Gastroesophageal sphincter (tissue), 4 donors: ENCODE data around the gene METRN. TPM values are rescaled to one million over a fixed set of nuclear protein-coding genes. Genes with fewer than 3 reads are reported as not detected.

ENCODE experiments used
- ATAC-seq: fragments of 150-250 bp; one replicate; pipeline ENCODE4 v1.9.1; 2016; ENCODE audit warnings: mild to moderate bottlenecking, moderate library complexity
- H3K27ac ChIP-seq, 4 donors: fragments of 200-600 bp; sonication (generic) in 3 of 4; 1 replicate in 3 of 4; 2 replicates in 1 of 4; pipeline ENCODE4 v1.5.1; 2016 to 2019
- H3K27me3 ChIP-seq: fragments of 200-600 bp; sonication (generic); one replicate; pipeline ENCODE4 v1.5.1; 2019
- H3K36me3 ChIP-seq, 2 donors: fragments of 200-600 bp; sonication (generic); one replicate each; pipeline ENCODE4 v1.5.1; 2019; ENCODE audit warnings: control low read depth in 1 of 2
- H3K4me1 ChIP-seq, 3 donors: fragments of 200-600 bp; sonication (generic); 1 replicate in 2 of 3; 2 replicates in 1 of 3; pipeline ENCODE4 v1.5.1; 2016 to 2019; ENCODE audit warnings: control low read depth in 2 of 3
- H3K4me3 ChIP-seq, 2 donors: fragments of 200-600 bp; sonication (generic); one replicate each; pipeline ENCODE4 v1.5.1; 2019; ENCODE audit warnings: mild to moderate bottlenecking in 1 of 2, moderate library complexity in 1 of 2
- H3K9me3 ChIP-seq, 3 donors: fragments of 200-600 bp; sonication (generic); one replicate each; pipeline ENCODE4 v1.5.1; 2017 to 2019; ENCODE audit warnings: control low read depth in 2 of 3
- CTCF ChIP-seq, 4 experiments: fragments of 200-600 bp in 2 of 4; fragments of 450-650 bp in 2 of 4; sonication (generic) in 1 of 4; IDR thresholded peaks; one replicate each; pipeline ENCODE4 v1.5.1; 2017 to 2019; ENCODE audit warnings: antibody characterized with exemption in 4 of 4, mild to moderate bottlenecking in 2 of 4, moderate library complexity in 2 of 4
- EP300 ChIP-seq: sonication (generic); formaldehyde crosslinking; IDR thresholded peaks from one replicate; pipeline ENCODE4 v1.6.1; 2017; ENCODE audit warnings: antibody characterized with exemption, mild to moderate bottlenecking
- POLR2A ChIP-seq, 2 donors: fragments of 450-650 bp; IDR thresholded peaks; one replicate each; pipeline ENCODE4 v1.6.1; 2017; ENCODE audit warnings: antibody characterized with exemption in 2 of 2, mild to moderate bottlenecking in 2 of 2, moderate library complexity in 1 of 2
- POLR2AphosphoS5 ChIP-seq: sonication (generic); formaldehyde crosslinking; IDR thresholded peaks from one replicate; pipeline ENCODE4 v1.6.1; 2017; ENCODE audit warnings: antibody characterized with exemption
- WGBS, 2 donors: methylation state at CpG; one replicate each; pipeline ENCODE4 v1.1.5; 2018; ENCODE audit warnings: low coverage in 1 of 2; 5-methylcytosine and 5-hydroxymethylcytosine counted together
- total RNA-seq, 4 donors: library from RNA; depleted of rRNA; stranded (reverse); fragments of >200 nt; gene quantifications; one replicate each; pipeline ENCODE4 v1.1.0, GENCODE V29; 2016

METRN gene
- total RNA-seq, 4 donors from 2014 or later: 22.6 to 77.7 (median 63.8) TPM

- peaks cover 0 to 55% (median 22%) of the 10 kb centered on the region in 3 donors for H3K4me1 ChIP-seq
- ATAC-seq: peak; percentile 88
- no peaks in the 10 kb centered on the region for H3K9me3 ChIP-seq
- peaks cover 0 to 15% of the 10 kb centered on the region in 2 donors for H3K36me3 ChIP-seq
- H3K27me3 ChIP-seq: peaks cover 22% of the 10 kb centered on the region
- peak within 1 kb of the TSS; percentile 48 to 82 for H3K4me3 ChIP-seq
- TF ChIP-seq CTCF (IDR thresholded peaks at IDR 0.05) (peak in 3 of 4 experiments; percentile 40 to 48 (median 46)), POLR2A (IDR thresholded peaks at IDR 0.05) (peak; percentile 84 to 88), POLR2AphosphoS5 (peak; percentile 53), EP300 (no peak)
- H3K27ac ChIP-seq: peak within 1 kb of the TSS; percentile 41 to 89 (median 88)
- no CpG with 5 or more reads among the region's 106 CpGs for WGBS, 2 donors
Measured at GRCh38 chr16:720990-721764, 6.3 kb downstream of the METRN start, which contains the start of gene ANTKMT. Gene ANTKMT, plus strand, starts transcription at chr16:721146. Its CDS starts 129 bp downstream, at chr16:721275.

DNA sequence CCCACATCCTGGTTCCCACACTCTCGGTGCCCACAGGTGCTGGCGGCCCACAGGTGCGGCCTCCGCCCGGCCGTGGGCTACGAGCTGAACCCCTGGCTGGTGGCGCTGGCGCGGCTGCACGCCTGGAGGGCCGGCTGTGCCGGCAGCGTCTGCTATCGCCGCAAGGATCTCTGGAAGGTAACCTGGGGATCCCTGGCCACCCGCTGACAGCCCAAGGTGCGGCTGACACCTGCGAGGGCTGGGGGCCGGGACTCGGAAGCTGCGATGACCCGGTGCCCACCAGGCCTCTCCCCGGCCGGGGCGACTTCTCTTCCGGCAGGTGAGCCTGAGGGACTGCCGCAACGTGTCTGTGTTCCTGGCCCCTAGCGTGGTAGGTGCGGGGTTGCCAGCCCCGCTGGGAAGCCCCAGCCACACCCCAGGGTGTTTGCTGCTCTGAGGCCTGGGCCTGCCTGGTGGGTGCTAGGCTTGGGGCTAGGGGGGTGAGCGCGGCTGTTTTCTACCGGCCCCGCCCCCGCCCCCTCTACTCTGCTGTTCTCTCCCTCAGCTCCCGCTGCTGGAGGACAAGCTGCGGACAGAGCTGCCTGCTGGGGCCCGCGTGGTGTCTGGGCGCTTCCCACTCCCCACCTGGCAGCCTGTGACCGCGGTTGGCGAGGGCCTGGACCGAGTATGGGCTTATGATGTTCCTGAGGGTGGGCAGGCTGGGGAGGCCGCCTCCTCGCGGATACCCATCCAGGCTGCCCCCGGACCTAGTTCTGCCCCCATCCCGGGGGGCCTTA, 7.0 kb downstream of the METRN start:
- Histone ChIP-seq H3K9me3 (no peaks in the 10 kb centered on the region), H3K4me3 (peak overlapping the region; percentile 48 to 82), H3K27me3 (peaks cover 29% of the 10 kb centered on the region), H3K27ac (peak overlapping the region in 3 of 4 donors; percentile 88 to 89 (median 89)), H3K4me1 (peaks cover 0 to 55% (median 20%) of the 10 kb centered on the region in 3 donors), H3K36me3 (peaks cover 0 to 12% of the 10 kb centered on the region in 2 donors)
- WGBS, 2 donors: no CpG with 5 or more reads among the region's 51 CpGs
- no peak for TF ChIP-seq POLR2AphosphoS5
- TF ChIP-seq CTCF (IDR thresholded peaks at IDR 0.05): no peak
- no peak for TF ChIP-seq POLR2A (IDR thresholded peaks at IDR 0.05)
- TF ChIP-seq EP300: no peak
- no peak for ATAC-seq

DNA sequence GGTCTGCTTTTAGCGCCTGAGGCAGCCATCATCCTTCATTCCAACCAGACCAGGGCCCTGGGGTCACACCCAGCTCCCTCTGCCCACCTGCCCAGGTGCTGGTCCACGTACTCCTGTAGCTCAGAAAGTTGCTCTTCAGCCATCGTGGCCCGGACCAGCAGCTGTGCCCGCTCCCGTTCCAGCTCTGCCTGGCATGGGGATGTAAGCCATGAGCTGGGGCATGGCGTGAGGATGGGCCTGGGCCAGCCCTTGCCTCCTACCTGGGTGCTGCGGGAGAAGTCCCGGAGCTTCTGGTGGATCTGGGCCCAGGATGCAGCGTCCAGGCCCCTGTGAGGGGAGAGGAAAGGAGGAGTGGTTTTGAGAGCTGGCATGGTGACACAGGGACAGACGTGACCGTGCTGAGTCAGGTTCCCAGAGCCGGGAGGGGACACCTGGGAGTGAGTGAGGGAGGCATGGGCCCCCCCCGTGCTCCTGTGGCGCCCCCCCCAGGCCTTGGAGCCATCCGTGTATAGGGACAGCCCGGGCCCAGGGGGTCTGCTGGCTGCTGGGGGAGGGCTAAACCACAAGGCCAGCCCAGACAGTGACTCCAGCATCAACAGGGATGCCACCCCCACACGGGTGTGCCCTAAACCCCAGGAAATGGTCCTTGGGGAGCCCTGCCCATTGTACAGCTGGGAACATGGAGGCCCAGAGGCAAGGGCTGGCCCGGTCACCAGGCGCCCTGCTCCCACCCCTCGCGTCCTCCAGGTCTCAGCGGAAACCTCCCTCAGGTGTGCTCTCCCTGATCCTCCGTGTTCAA, 8.1 kb downstream of the METRN start:
- peaks cover 0 to 8% of the 10 kb centered on the region in 2 donors for H3K36me3 ChIP-seq
- no peak overlapping the region for H3K4me3 ChIP-seq
- no peak overlapping the region for H3K27ac ChIP-seq
- H3K4me1 ChIP-seq: peaks cover 0 to 57% (median 27%) of the 10 kb centered on the region in 3 donors
- H3K9me3 ChIP-seq: no peaks in the 10 kb centered on the region
- WGBS, 2 donors: 50% methylated on average over 2 of the region's 24 CpGs; no CpG with 5 or more reads in 1 of the 2 donors
- peaks cover 40% of the 10 kb centered on the region for H3K27me3 ChIP-seq
- TF ChIP-seq POLR2A (IDR thresholded peaks at IDR 0.05) (no peak), CTCF (IDR thresholded peaks at IDR 0.05) (no peak), EP300 (no peak), POLR2AphosphoS5 (no peak)
- no peak for ATAC-seq

DNA sequence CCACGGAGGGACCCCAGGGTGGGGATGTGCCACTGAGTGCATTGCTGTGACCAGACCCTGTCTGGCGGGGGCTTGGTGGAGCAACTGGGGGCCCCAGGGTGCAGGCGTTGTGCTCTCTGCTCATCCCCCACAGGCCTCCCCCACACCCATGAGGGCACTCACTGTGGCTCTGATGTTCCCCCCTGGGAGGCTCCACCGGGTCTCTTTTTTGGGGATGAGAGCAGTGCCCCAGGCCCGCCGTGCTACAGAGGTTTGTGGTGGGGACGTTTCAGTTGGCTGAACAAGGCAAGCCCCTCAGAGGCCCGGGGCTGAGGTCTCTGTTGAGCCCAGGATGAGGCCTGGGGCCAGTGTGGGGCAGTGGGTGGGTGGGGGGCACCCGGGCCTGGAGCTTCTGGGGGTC, 8.8 kb downstream of the METRN start:
- Histone ChIP-seq H3K27ac (no peak overlapping the region), H3K4me1 (peaks cover 0 to 63% (median 33%) of the 10 kb centered on the region in 3 donors), H3K36me3 (peaks cover 0 to 8% of the 10 kb centered on the region in 2 donors), H3K27me3 (peaks cover 47% of the 10 kb centered on the region), H3K9me3 (no peaks in the 10 kb centered on the region), H3K4me3 (no peak overlapping the region)
- ATAC-seq: no peak
- no CpG with 5 or more reads among the region's 9 CpGs for WGBS, 2 donors
- TF ChIP-seq POLR2AphosphoS5: no peak
- TF ChIP-seq CTCF (IDR thresholded peaks at IDR 0.05): no peak
- no peak for TF ChIP-seq POLR2A (IDR thresholded peaks at IDR 0.05)
- TF ChIP-seq EP300: no peak
